Measurements from ENCODE around the gene PARD6A.

PARD6A gene

DNA sequence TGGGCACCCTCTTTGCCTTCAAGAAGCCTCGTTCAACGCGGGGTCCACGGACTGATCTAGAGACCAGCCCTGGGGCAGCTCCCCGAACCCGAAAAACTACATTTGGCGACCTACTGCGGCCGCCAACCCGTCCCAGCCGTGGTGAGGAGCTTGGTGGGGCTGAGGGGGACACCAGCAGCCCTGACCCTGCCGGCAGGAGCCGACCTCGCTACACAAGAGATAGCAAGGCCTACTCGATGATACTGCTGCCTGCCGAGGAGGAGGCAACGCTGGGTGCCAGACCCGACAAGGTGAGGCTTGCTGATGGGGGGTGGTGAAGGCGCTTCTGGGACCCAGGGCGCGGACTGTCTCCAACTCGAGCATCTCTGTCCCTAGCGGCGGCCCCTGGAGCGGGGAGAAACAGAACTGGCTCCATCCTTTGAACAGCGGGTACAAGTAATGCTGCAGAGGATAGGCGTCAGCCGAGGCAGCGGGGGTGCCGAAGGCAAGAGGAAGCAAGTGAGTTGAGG lies 6.3 kb upstream of the PARD6A start:
- no peak for DNase-seq (ENCODE audit: low read depth)

DNA sequence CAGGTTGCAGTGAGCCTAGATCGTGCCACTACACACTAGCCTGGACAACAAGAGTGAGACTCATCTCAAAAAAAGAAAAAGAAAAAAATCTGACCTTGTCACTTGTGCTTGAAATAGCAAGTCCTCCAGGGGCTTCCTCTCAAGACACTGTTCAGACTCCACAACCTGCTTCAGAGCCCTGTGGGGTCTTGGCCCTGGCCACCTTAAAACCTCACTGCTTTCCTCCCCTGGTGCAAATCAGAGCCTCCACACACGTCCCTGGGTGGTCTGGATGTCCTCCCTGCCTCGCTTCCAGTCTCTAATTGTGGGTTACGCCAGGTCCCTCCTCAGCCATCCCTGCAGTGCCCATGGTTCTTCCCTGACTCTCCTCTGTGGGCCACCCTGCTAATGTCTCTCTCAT lies 5.4 kb upstream of the PARD6A start:
- no peak for DNase-seq (ENCODE audit: low read depth)

- DNase-seq (ENCODE audit: low read depth): no peak
These were observed 4.3 kb upstream of the PARD6A start for GRCh38 chr16:67656344-67657016.

DNA sequence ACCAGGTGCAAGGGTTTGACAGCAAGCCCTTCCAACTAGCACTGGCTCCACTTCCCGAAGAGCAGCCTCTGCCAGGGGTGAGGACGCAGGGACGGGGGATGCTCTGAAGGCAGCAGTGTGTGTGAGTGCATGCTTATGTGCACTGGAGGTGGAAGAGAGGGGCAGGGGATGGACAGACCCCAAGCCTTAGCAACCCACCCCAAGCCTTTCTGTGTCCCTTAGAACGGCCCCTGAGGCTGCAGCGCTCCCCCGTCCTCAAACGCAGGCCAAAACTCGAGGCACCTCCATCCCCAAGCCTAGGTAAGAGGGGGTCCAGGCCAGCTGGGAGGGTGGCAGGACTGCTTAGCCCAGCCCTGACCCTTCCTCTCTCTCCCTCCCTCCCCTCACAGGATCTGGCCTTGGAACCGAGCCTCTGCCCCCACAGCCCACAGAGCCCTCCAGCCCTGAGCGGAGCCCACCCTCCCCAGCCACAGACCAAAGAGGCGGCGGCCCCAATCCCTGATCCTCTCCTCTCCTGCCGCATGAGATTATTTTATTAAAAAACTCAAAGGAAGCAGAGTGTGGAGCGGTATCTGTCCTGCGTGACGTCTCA lies 3.6 kb upstream of the PARD6A start:
- DNase-seq (ENCODE audit: low read depth): no peak

DNA sequence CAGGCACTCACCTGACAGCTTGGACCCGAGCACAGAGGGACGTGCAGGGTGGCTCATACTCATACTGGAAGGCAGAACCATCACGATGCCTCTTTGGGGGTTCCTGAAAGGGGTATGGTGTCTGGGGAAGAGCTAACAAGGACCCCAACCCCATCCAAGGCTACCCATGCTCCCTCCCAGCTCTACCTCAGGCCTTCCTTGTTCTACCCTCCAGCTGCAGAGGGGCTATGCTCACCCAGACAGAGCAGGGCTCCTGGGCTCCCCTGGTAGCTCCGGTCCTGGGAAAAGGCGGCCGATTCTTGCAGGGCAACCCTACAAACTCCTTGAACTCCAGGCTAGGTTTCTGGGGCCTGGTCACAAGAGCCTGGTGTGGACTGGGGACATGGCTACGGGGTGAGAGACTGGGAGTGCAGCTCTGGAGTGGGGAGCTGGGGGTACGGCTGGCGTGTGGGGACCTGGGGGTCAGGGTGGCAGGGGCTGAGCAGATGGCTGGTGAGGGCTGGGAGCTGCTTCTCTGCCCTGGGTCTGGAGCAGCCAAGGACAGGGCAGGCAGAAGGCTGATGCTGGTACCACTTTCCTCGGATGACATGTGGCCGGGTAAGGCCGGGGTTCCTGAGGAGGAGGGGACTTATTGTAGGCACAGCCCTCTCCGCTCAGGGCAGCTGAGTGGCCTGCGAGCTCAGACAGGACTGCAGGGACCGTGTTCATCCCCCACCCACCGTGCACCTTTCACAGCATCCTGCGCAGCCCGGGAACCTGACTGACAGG lies 2.8 kb upstream of the PARD6A start:
- no peak for DNase-seq (ENCODE audit: low read depth)

DNA sequence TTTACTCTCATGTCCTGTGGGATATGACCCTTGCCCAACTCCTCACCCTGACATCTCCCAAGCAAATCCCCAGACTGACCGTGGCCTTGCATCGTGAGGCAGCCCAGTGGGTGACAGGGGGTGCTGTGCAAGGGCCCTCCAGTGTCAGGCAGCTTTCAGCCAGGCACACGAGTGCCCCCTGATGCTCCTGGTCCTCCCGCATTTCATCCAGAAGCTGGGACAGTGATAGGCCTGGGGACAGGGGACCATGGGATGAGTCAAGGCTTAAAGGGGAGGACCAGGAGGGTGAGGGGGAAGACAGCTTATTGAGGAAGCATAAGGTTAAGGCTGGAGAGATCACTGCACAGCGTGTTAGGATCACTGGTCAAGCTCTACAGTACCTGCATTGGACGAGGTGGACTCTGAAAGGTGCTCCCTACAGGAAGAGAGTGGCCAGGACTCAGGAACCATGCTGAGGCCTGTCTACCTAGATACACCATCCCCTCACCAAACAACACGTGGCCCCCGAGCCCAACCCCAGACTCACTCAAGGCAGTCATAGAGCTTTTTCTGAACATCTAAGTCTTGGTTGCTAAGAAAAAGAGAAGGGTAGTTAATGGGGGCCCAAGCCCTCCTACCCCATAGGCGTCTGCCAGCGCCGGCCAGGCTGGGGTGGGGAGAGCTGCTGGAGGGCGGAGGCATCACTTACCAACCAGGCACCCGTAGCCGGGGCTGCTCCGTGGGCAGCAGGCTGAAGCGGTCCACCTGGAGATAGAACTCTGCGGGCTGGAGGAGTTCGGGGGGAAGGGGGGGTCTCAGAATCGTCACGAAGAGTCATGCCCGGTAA lies 1.7 kb upstream of the PARD6A start:
- DNase-seq (ENCODE audit: low read depth): no peak

DNA sequence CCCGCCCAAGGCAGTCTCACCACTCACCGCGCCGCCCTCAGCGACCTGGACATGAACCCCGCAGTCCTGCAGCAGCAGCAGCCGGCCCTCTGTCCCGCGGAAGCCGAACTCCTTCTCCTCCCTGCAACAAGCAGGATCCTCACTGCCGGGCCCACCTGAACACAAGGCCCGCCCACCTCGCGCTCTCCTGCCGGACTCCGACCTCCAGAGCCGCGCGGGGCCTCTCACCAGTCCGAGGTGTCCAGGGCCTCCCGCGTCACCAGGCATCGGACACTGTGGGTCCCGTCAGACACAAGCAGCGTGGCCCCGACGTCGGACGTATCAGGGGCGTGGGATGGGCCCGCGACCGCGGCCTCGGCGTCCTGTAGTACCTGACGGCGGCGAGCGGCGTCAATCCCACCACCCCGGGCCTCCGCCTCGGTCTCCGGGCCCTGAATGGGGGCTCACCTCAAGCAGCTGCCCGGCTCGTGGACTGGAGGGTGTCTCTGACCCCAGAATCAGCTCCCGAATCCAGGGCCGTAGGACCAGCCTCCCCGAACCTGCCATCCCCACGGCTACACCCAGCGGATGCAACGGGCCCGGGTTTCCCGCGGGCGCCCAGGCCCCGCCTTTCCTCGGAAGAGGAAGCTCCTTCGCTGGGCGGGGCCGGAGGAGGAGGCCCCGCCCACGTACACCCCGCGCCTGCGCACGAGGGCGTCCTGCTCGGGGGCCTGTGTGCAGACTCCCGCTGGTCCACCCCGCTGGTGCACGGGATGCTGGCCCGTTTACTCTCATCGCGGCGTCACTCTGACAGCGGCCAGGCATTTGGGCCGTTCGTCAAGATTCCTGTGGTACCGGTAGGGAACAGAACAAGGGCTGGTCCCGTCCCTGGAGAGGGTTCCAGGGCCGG lies 841 bp upstream of the PARD6A start, which contains the start of gene ACD:
TSS of gene ACD (minus strand) at position 586 of the 889 bp plus-strand sequence. CDS start at position 546, 40 bp downstream.
- peak; percentile 92 for DNase-seq (ENCODE audit: low read depth)

DNA sequence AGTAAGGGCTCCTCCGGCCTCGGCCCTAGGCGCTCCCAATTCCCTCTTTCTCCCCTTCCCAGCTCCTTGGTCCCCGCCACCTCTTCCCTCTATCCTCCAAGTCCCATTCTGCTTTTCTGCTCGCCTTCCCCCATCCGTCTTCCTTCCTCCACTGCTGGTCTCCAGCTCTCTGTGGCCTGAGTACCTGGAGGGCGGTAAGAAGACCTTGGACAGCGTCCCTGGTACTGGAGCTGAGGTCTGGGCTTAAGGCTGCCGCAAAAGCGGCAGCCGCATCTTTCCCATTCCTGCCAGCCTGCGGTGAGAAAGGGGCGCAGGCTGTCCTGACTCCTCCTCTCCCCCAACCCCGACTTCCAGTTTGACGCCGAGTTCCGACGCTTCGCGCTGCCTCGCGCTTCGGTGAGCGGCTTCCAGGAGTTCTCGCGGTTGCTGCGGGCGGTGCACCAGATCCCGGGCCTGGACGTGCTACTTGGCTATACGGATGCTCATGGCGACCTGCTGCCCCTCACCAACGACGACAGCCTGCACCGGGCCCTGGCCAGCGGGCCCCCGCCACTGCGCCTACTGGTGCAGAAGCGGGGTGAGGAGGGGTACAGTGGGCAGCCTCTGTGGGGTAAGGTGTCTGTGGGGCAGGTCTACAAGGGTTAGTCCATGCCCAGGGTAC lies 471 bp downstream of the PARD6A start:
- DNase-seq (ENCODE audit: low read depth): no peak

- DNase-seq (ENCODE audit: low read depth): no peak
These were observed 1.3 kb downstream of the PARD6A start for GRCh38 chr16:67661886-67662652.

GRCh38 chr16:67662653-67663010 lies 1.9 kb downstream of the PARD6A start:
- DNase-seq (ENCODE audit: low read depth): no peak

DNA sequence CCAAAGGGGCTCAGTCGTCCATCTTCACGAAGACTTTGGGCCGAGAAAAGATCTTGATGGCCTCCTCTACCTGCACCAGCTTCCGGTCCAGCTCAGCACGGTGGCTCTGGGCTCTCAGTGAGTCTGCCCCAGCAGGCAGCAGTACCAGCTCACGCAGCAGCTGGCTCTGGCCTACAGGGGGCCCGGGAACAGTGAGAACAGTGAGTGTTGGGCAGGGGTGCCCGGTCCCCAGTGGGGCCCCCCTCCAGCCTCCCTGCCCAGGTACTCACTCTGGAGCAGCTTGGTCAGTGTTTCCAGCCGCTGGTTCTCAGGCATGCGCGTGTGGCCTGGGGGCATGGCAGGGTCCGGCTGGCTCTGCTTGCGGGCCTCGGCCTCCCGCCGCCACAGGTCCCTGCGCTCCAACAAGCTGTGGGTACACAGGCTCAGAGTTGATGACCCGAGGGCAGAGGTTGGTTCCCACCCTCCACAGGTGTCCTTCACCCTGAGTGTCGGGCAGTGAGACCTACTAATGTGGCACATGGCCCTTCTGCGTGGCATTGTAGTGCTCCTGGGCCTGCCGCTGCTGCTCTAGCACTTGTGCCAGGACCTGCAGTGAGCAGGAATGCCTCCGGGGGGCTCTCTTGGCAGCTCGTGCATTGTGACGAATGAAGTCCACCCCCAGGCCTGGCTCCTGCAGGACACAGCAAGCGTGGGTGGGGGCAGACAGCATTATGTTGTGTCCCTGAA lies 2.6 kb downstream of the PARD6A start:
- DNase-seq (ENCODE audit: low read depth): no peak

GRCh38 chr16:67663877-67664222 lies 3.1 kb downstream of the PARD6A start:
- DNase-seq (ENCODE audit: low read depth): no peak

DNA sequence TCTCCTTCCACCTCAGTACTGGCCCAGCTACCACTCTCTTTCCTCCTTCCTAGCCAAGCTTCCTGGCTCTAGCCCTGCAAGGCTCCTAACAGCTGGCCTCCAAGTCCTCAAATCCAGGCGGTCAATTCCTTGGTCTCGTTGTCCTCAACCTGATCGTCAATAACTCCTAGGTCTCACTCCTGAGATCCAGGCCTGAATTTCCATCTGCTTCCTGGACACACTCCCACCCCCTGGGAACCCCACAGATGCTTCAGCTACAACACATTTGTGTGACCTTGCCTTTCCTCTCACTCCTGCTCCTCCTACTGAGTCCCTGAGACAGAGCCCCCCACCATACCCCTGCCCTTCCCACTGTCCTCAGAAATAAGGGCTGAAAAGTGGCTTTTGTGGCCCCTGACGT lies 3.5 kb downstream of the PARD6A start:
- no peak for DNase-seq (ENCODE audit: low read depth)

DNA sequence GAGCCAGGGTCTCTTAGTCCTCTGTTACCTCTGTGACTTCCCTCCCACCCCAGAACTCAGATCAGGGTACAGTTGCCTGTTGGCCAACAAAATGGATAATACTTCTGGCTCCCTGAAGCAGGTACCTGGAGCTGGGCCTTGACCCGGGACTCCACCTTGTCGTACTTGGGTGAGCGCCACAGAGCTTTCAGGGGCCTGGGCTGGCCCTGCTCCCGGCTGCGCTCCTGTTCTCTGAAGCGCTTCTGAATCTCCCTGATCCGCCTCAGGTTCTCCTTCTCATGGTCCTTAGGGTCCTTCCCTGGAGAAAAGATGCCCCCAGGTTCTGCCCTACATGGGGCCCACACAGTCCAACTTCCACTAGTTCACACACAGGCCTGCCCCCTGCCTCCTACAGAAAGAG lies 4.1 kb downstream of the PARD6A start:
- no peak for DNase-seq (ENCODE audit: low read depth)

- DNase-seq (ENCODE audit: low read depth): no peak
These were observed 4.8 kb downstream of the PARD6A start for GRCh38 chr16:67665598-67665997.

DNA sequence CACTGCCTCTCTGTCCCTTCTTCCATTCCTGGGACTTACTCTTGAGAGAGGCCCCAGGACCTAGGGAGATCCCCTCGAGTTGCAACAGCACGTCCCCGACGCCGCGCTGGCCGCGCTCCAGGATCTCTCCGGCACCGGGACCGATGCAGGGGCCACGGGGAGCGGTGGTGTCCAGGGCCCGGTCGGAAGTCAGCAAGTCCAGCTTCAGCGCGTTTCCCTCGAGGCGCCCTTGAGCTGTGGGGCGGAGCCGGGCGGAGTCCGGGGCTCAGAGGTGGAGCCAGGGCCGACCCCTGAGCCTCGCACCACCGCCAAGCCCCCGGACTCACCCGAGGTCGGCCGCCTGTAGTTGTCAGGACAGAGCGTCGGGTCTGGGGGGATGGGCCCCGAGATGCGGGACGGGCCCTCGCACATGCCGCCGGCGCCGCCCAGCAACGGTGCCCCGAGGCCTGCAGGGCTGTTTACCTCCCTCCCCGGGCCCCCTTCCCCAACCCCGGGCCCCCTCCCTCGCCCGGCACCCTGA lies 5.3 kb downstream of the PARD6A start:
- DNase-seq (ENCODE audit: low read depth): no peak

GRCh38 chr16:67666559-67667452 lies 6.0 kb downstream of the PARD6A start, which contains the start of the genes C16orf86 and ENKD1:
Gene C16orf86, plus strand, starts transcription at chr16:67666814. Its CDS starts 157 bp downstream, at chr16:67666971.
Gene ENKD1, minus strand, starts transcription at chr16:67666750. Its CDS starts 308 bp downstream, at chr16:67666442.
- DNase-seq (ENCODE audit: low read depth): peak; percentile 68

- no peak for DNase-seq (ENCODE audit: low read depth)
These were observed 6.7 kb downstream of the PARD6A start for GRCh38 chr16:67667453-67667816.
